AG08395 (cell line): ENCODE data around the gene SLC9B2.

Experiments used
- DNase-seq: peaks from one replicate; pipeline ENCODE4 v3.0.0; 2012; ENCODE audit warnings: mixed read lengths, low spot score

Gene SLC9B2

GRCh38 chr4:103075894-103076746 is 441 bp downstream of the SLC9B2 start:
- peak; percentile 76 for DNase-seq

GRCh38 chr4:103075435-103075893 is 1.1 kb downstream of the SLC9B2 start:
- peak; percentile 19 for DNase-seq

GRCh38 chr4:103074744-103075434 is 1.7 kb downstream of the SLC9B2 start:
- no peak for DNase-seq

GRCh38 chr4:103073792-103074438 is 2.6 kb downstream of the SLC9B2 start:
- no peak for DNase-seq

GRCh38 chr4:103067841-103068547 is 8.6 kb downstream of the SLC9B2 start:
- DNase-seq: no peak

- DNase-seq: no peak
Measured at GRCh38 chr4:103060453-103061148, 16.0 kb downstream of the SLC9B2 start.

- no peak for DNase-seq
Measured at GRCh38 chr4:103054030-103054429, 22.5 kb downstream of the SLC9B2 start.

GRCh38 chr4:103052779-103053178 is 23.8 kb downstream of the SLC9B2 start:
- no peak for DNase-seq

- DNase-seq: no peak
Measured at GRCh38 chr4:103052145-103052544, 24.4 kb downstream of the SLC9B2 start.

GRCh38 chr4:103050736-103051436 is 25.7 kb downstream of the SLC9B2 start:
- no peak for DNase-seq

GRCh38 chr4:103046416-103047290 is 29.9 kb downstream of the SLC9B2 start:
- peak; percentile 56 for DNase-seq

- DNase-seq: no peak
Measured at GRCh38 chr4:103044183-103044582, 32.4 kb downstream of the SLC9B2 start.

GRCh38 chr4:103036169-103036568 is 40.4 kb downstream of the SLC9B2 start:
- DNase-seq: no peak

GRCh38 chr4:103032574-103032973 is 44.0 kb downstream of the SLC9B2 start:
- DNase-seq: peak; percentile 21

GRCh38 chr4:103030791-103031190 is 45.8 kb downstream of the SLC9B2 start:
- DNase-seq: no peak

- no peak for DNase-seq
Measured at GRCh38 chr4:103029300-103029699, 47.3 kb downstream of the SLC9B2 start.

GRCh38 chr4:103026868-103027267 is 49.7 kb downstream of the SLC9B2 start:
- no peak for DNase-seq

GRCh38 chr4:103024996-103025395 is 51.6 kb downstream of the SLC9B2 start:
- DNase-seq: no peak

GRCh38 chr4:103021120-103021519 is 55.4 kb downstream of the SLC9B2 start:
- no peak for DNase-seq
